Measurements from ENCODE around the gene F11R.

DNA sequence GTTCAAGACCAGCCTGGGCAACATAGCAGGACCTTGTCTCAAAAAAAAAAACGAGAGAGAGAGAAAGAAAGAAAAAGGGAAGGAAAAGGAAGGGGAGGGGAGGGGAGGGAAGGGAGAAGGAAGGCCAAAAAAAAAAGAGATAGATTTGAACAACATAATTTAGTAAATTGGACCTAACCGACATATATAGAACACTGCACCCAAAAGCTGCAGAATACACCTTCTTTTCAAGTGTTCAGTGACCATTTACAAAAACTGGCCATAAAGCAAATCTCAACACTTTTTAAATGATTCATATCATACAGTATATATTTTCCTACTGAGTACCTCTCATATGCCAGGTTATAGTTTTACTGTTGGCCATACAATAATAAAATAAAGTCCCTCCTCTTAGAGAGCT lies 10.9 kb upstream of the F11R start:
- TF ChIP-seq EZH2 (IDR thresholded peaks at IDR 0.05; ENCODE audit: low read length, missing control alignments) = no peak
- TF ChIP-seq, protein P1, sequence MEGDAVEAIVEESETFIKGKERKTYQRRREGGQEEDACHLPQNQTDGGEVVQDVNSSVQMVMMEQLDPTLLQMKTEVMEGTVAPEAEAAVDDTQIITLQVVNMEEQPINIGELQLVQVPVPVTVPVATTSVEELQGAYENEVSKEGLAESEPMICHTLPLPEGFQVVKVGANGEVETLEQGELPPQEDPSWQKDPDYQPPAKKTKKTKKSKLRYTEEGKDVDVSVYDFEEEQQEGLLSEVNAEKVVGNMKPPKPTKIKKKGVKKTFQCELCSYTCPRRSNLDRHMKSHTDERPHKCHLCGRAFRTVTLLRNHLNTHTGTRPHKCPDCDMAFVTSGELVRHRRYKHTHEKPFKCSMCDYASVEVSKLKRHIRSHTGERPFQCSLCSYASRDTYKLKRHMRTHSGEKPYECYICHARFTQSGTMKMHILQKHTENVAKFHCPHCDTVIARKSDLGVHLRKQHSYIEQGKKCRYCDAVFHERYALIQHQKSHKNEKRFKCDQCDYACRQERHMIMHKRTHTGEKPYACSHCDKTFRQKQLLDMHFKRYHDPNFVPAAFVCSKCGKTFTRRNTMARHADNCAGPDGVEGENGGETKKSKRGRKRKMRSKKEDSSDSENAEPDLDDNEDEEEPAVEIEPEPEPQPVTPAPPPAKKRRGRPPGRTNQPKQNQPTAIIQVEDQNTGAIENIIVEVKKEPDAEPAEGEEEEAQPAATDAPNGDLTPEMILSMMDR (conservative IDR thresholded peaks at IDR 0.05 in 1 of 2, IDR thresholded peaks at IDR 0.05 in 1 of 2; ENCODE audit: low read depth in 1 of 2, low read length in 2 of 2) = no peak

Data from fibroblast of lung (primary cell).